CD4-positive, alpha-beta T cell treated with Interleukin-6 at 100 ng/mL for 8 hours (primary cell): ENCODE results near the gene SLC8A2.
A peak's percentile ranks its signal among the peaks of the same experiment; 100 is the strongest.

Experiments
- DNase-seq: peaks from one replicate; pipeline ENCODE4 v3.0.0-alpha.2; 2020; ENCODE audit warnings: mixed read lengths, low spot score

Gene SLC8A2

GRCh38 chr19:47430041-47430802 lies 41.5 kb downstream of the SLC8A2 start:
- peak; percentile 18 for DNase-seq

GRCh38 chr19:47429140-47429793 lies 42.4 kb downstream of the SLC8A2 start:
- DNase-seq = no peak

GRCh38 chr19:47428177-47428894 lies 43.4 kb downstream of the SLC8A2 start:
- peak; percentile 78 for DNase-seq

GRCh38 chr19:47427241-47428176 lies 44.2 kb downstream of the SLC8A2 start:
- DNase-seq = peak; percentile 61

- no peak for DNase-seq
Observed at GRCh38 chr19:47423203-47423882, 48.4 kb downstream of the SLC8A2 start.

DNA sequence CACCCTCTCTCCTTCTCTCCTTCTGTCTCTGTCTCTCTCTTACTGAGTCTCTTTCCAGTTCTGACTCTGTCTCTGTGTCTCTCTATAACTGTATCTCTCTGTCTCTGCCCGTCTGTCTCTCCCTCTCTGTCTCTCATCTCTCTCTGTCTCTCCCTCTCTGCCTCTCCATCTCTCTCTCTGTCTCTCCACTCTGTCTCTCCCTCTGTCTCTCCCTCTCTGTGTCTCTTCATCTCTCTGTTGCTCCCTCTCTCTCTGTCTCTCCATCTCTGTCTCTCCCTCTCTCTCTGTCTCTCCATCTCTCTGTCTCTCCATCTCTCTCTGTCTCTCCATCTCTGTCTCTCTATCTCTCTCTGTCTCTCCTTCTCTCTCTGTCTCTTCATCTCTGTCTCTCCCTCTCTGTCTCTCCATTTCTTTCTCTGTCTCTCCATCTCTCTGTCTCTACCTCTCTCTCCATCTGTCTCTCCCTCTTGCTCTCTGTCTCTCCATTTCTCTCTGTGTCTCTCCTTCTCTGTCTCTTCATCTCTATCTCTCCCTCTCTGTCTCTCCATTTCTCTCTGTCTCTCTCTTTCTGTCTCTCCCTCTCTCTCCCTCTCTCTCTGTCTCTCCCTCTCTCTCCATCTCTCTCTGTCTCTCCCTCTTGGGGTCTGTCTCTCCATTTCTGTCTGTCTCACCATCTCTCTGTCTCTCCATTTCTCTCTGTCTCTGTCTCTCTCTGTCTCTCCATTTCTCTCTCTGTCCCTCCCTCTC lies 49.1 kb downstream of the SLC8A2 start:
- DNase-seq = no peak

GRCh38 chr19:47421844-47422395 lies 49.8 kb downstream of the SLC8A2 start:
- no peak for DNase-seq

DNA sequence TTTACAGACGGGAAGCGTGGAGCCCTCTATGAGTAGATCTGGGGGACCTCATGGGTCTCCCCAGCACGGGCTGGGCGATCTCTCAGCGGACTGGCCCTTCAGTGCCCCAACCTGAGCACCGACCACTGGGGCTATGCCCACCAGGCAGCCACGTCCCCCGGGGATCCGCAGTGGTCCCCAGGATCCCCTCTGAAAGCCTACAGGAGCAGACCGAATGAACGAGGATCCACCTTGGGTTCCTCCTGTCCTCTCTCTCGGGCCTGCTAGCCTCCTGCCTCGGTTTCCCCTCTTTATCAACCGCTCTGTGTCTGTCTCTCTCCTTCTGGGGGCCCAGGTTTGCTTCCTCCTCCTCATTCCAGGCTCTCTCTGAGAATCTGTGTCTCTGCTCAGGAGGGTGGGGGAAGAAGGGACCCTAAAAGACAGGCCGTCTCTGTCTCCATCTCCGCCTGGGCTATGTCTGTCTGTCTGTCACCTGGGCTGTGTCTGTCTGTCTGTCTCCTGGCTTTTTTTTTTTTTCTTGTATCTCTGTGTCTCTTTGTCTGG lies 50.4 kb downstream of the SLC8A2 start:
- no peak for DNase-seq

DNA sequence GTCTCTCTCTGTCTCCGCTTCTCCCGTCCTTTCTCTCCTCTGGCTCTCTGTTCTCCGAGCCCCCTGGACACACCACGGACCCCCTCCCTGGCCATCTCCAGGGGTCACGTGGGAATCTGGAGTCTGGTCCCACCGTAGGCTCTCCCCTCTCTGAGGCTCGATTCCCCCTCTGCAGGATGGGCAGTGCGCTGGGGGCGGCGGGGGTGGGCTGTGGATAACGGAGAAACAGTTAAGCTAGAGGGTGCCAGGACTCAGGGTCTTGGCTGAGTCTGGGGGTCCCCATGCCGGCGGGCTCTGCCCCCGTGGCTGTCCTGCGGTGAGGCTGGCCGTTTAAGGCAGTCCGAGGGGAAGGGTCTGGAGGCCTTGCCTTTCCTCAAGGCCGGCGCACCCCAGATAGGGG lies 51.9 kb downstream of the SLC8A2 start:
- no peak for DNase-seq

- no peak for DNase-seq
Observed at GRCh38 chr19:47419030-47419783, 52.5 kb downstream of the SLC8A2 start, which contains the start of gene MEIS3. Gene MEIS3 (minus strand): TSS chr19:47419527. CDS start chr19:47419081, 446 bp downstream.

DNA sequence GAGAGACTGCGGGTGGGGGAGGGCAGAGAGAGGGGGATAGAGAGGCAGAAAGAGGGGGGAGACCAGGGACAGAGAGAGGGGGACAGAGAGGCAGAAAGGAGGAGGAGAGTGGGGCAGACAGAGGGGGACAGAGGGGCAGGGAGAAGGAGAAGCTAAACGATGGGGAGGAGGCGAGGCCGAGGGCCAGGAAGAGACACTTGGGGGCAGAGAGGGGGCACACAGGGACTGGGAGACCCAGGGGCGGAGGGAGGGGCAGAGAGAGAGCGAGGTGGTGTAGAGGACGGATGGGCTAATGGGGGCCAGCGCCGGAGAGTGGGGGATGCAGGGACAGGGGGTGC lies 53.0 kb downstream of the SLC8A2 start:
- no peak for DNase-seq

DNA sequence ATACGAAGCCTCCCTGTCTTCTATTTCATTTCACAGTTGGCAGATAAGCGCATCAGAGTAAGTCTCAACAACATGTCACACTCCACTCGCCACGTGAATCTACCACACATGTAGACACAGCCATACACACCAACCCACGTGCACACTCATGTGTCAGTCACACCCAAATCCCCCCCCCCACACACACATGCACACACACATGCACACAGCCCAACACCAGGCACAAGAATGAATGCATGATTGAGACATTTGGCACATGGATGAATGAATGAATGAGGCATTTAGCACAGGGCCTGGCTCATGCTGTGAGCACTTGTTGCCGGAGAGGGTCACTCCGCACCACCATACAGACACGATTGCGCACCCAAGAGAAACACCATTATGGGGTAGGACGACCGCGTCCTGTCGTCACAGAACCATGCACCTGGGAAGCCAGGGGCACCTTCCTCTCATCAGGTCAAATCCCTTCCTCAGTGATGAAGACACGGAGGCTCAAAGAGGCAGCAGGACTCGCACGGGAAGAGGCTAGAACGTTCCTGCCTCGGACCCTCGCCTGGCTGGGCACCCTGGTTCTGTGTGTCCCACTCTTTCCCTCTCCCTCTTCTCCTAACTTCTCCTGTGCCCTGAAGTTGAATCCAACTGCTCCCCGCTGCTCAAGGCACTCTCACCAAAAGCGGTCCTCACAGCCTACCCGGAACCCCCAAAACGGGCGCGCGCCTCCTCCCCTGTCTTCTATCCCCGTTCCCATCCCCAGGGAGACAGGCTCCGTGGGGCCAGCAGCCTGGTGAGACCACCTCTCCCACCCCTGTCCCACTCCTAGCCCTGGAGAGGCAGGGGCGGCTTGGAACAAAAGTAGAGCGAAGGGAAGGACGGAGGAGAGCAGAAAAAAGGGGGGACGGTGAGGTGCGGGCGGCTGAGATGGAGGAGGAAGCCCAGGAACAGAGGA lies 53.7 kb downstream of the SLC8A2 start:
- no peak for DNase-seq

- DNase-seq = no peak
Observed at GRCh38 chr19:47417107-47417745, 54.5 kb downstream of the SLC8A2 start.

GRCh38 chr19:47416643-47416985 lies 55.1 kb downstream of the SLC8A2 start:
- DNase-seq = no peak

DNA sequence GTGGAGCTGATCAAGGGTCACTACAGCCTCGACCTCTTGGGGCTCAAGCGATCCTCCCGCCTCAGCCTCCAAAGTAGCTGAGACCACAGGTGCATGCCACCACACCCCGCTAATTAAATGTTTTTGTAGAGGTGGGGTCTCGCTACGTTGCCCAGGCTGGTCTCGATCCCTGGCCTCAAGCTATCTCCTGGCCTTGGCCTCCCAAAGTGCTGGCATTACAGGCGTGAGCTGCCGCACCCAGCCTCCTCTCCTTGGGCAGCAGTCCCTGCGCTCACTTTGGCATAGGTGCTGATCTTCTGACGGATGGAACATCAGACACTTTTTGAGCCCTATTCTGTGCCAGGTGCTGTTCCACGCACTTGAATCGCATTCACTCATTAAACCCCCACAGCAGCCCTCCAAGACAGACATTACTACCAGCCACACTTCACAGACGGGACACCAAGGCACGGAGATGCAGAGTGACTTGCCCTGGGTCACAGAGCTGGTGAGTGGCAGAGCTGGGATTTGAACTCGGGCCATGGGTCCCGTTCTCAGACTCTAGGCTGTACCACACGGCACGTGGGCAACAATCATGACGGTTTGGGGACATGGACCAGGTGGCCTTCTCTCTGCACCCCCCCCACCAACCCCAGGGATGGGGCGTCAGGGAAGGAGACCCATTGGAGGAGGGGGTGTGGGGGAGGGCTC lies 55.6 kb downstream of the SLC8A2 start:
- no peak for DNase-seq

- no peak for DNase-seq
Observed at GRCh38 chr19:47414469-47414868, 57.2 kb downstream of the SLC8A2 start.

GRCh38 chr19:47413941-47414340 lies 57.8 kb downstream of the SLC8A2 start:
- DNase-seq = no peak
